Neural cell (in vitro differentiated cells): ENCODE results near the gene RTN4R.
A peak's percentile ranks its signal among the peaks of the same experiment; 100 is the strongest.

ENCODE experiments used
- CTCF ChIP-seq: fragments of 450-650 bp; IDR thresholded peaks from 2 replicates; pipeline ENCODE4 v1.5.1; 2014; ENCODE audit warnings: antibody characterized with exemption, mild to moderate bottlenecking, moderate library complexity; ENCODE audit not compliant: poor library complexity, severe bottlenecking
- POLR2AphosphoS5 ChIP-seq: IDR thresholded peaks from 2 replicates; pipeline ENCODE4 v1.6.1; 2012
- SMC3 ChIP-seq: fragments of 450-650 bp; conservative IDR thresholded peaks from 2 replicates; pipeline ENCODE4 v1.6.1; 2014; ENCODE audit warnings: antibody characterized with exemption, mild to moderate bottlenecking, moderate library complexity; ENCODE audit not compliant: poor library complexity

GRCh38 chr22:20299746-20300136 is 31.6 kb upstream of the RTN4R start:
- TF ChIP-seq CTCF (peak; percentile 37), POLR2AphosphoS5 (no peak), SMC3 (no peak)
